Activated CD4-positive, alpha-beta T cell treated with anti-CD3 and anti-CD28 coated beads for 4 hours (primary cell): ENCODE measurements around the gene CTRB1.

Experiments
- DNase-seq, 2 donors: peaks; one replicate each; pipeline ENCODE4 v3.0.0-alpha.2; 2020

Gene CTRB1

DNA sequence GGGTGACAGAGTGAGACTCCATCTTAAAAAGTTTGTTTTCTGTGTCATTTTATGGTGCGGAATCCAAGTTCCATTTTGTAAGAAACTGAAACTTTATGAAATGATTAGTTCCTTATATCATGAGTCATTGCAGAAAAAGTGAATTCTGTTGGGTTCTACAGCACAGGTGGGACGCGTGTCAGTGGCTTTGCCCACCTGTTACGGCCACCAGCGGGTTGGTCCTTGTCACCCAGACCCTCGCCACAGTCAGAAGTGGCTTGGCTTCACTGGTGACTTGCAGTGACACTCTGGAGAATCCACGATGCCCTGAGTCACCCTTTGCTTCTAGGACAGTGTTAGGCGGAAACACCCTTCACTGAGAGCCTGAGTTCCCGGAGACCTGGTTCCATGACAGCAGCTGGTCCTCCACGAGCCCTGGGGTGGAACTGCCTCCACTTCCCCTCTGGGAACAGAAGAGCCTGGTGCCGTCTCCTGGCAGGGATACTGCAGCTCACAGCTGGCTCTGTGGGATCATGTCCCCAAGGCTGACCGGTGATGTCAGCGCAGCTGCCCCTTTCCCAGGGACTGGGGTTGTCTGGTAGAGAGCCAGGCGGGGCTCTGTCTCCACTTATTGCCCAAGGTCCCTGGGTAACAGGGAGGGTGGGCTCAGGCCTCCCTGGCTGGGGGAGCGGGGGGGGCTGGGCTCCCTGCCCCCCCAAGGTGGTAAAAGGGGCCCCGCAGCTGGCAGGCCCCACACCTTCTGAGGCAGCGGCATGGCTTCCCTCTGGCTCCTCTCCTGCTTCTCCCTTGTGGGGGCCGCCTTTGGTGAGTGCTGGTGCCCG, at the start of gene CTRB1:
Gene CTRB1, plus strand, starts transcription at position 733 of the 821 bp plus-strand sequence. Its CDS starts 20 bp downstream, at position 753.
- DNase-seq, result no peak

DNA sequence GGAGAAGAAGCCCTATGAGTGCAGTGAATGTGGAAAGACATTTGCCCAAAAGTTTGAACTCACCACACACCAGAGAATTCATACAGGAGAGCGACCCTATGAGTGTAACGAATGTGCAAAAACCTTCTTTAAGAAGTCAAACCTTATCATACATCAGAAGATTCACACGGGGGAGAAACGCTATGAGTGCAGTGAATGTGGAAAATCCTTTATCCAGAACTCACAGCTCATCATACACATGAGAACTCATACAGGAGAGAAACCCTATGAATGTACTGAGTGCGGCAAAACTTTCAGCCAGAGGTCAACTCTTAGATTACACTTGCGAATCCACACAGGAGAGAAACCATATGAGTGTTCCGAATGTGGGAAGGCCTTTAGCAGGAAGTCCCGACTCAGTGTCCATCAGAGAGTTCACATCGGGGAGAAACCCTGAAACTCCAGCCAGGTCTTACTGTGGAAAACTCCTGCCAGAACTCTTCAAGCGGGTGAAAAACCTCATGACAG, 48.8 kb upstream of the CTRB1 start:
- no peak for DNase-seq

DNA sequence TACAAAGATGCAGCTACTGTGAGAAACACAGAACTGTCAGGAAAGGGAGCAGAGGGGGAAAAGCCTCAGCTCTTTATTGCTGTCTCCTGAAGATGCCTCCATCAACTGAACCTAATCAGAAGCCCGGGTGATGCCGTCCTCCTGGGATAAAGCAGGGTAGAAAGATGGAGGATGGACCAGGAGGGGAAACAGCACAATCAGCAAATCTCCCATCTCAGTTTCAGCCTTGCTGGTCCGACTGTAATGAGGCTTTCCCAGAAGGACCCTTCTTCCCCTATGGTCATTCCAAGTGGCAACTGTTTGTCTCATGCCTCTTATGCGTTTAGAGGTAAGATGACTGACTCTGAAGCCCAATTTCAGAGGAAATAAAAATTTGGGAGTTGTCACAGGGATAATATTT, 46.2 kb upstream of the CTRB1 start:
- DNase-seq, result no peak

DNA sequence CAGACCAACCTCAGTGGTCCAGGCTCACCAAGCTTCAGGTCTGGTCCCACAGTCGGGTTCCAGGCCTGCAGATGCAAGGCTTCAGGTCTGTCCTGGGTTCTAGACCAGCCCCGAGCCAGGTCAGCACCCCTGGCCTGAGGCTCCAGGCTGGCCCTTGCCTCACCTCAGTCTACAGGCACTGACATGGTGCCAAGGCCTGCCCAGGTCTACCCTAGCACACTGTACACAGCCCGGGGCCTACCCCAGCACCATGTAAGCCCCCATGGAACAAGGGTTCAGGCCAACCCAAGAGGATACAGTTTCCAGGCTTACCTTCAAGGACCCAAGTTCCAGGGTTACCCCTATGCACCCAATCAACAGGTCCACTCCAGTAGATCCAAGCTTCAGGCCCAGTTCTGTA, 43.7 kb upstream of the CTRB1 start:
- DNase-seq, result no peak

DNA sequence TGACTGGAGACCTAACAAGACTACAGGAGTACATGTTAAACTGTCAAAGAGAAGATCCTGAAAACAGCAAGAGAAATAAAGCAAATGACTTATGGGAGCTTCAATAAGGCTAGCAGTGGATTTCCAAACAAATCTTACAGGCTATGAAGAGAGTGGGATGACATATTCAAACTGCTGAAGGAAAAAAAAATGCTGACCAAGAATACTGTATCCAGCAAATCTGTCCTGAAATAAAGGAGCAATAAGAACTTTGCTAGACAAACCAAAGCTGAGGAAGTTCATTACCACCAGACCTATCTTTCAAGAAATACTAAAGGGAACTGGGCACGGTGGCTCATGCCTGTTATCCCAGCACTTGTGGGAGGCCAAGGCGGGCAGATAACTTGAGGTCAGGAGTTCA, 41.9 kb upstream of the CTRB1 start:
- DNase-seq, result no peak

DNA sequence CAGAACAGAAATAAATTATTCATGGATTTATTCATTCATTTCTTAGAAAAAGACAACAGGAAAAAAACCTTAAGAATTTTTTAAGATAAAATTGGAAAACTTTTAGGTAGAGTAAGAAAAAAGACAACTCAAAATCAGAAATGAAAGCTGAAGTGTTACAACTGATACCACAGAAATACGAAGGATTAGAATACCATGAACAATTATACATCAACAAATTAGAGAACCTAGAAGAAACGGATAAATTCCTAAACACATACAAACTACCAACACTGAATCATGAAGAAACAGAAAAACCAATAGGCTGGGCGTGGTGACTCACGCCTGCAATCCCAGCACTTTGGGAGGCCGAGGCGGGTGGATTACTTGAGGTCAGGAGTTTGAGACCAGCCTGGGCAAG, 39.6 kb upstream of the CTRB1 start:
- no peak for DNase-seq

DNA sequence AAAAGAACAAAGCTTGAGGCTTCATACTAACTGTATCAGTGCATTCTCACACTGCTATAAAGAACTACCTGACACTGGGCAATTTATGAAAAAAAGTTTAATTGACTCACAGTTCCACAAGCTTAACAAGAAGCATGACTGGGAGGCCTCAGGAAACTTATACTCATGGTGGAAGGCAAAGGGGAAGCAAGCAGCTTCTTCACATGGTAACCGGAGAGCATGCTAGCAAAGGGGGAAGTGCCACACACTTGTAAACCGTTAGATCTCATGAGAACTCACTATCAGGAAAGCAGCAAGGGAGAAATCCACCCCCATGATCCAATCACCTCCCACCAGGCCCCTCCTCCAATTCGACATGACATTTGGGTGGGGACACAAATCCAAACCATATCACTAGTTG, 37.2 kb upstream of the CTRB1 start:
- no peak for DNase-seq

DNA sequence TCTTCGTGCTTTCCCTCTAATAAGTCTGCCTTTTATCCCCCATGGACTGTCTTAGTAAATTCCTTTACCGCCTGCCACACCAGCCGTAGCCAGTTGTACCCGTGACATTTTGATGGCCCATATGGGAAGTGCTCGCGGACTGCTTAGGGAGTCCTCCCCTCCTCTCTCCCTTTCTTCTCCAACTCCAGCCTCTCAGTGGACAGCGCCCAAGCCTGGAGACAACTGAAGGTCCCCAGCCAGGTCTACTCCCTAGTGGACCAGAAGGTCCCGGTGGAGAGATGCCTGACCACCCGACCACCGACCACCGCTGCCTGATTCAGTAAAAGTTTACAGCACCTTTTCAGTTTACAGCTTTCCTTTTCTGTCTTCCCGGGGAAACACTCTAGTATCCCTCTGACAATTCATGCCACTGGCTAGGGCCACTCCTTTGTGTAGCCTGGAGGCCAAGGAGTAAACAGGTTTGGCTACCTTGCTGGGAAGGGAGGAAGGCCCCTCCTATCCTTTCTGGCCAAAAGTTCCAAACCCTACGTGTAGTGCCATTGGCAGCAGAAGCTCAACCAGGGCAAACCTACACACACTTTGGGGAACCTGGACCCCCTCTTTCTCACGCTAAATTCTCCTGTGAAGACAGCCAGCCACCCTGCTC, 29.8 kb upstream of the CTRB1 start:
- DNase-seq, result no peak

DNA sequence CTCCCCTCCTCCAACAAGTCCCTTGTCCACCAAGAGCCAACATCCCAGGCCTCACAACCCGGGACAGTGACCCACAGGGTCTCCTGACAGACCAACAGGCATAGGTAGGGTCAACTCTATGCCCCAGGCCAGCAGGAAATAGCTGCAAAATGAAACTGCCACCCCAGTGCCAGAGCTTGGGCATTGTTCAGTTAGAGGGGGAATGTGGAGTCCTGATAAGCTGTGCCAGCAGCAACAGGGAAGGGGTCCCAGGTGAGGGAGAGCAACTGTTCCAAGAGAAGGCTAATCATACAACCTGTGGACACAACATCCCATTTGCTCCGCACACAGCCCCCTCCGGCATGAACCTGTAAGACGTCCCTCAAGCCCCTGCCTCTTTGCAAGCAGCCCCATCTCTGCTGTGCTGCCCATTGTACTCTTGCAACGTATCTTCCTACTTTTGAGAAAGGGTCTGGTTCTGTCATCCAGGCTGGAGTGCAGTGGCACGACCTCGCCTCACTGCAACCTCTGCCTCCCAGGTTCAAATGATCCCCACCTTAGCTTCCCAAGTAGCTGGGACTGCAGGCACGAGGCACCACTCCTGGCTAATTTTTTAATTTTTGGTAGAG, 29.0 kb upstream of the CTRB1 start:
- DNase-seq, result no peak

DNA sequence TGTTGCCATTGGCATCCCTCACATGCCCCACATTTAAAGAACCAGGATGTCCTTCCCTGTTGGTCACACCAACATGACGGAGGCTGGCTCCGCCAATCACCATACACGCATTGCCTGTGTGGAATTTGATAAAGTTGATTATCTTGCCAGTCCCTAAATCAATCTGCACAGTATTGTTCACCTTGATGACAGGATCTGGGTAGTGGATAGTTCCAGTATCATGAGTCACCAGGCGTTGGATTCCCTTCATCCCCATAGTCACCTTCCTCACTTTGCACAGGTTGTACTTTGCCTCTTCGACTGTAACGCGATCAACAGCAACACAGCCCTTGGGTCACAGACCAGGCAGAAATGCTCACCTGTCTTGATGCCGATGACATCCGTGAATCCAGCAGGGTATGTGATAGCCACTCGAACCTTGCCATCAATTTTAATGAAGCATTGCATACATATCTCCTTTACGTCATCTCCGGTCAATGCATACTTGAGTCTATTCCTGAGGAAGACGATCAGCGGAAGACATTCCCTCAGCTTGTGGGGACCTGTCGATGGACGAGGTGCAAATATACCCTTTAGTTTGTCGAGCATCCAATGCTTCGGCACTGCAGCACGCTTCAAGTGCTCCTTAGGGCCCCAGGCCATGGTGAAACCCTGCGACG, 26.1 kb upstream of the CTRB1 start:
- DNase-seq, result no peak

DNA sequence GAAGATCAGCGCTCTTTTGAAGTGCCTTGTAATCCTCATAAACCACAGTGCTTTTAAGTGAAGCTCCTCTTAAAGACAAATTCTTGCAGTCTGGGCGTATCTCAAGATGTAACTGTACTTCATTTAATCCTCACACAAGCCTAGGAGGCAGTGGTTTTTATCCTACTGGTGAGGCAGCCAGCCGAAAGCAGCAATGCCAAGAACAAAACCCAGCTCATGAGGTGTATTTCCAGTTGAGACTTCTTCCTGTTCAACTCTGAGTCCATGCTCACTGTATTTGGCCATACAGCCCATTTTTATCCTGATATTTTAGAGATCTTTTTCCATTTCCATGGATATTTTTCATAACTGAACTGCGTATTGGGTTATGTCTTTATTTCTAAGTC, 25.5 kb upstream of the CTRB1 start:
- DNase-seq, result no peak

DNA sequence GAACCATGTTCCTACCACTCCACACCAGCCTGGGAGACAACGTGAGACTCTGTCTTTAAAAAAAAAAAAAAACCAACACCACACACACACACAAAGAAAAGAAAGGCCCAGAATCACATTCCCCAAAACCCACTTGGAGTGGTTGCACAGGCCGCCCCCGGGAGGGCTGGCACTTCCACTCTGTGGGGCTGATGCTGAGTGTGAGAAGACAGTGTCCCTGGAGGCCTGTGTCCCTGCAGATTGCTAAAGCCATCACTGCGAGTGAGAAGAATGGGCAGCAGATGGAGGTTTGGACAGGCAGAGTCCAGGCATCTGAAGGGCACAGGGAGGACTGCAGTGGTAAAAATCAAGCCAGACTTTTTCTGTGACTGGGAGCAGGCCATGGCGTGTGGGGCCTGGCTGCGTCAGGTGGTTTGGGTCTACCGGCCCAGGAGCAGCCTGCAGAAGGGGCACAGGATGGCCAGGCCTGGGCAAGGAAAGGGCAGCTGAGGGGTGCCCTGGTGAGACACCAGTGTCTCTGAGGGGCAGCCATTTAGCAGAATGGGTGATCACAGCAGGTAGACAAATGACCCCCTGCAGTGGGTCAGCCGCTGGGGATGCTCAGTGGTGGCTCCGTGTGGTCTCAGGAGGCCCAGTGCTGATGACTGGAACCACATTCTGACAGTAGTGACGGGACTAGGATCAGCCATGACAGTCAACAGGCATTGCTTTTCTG, 24.9 kb upstream of the CTRB1 start:
- no peak for DNase-seq

DNA sequence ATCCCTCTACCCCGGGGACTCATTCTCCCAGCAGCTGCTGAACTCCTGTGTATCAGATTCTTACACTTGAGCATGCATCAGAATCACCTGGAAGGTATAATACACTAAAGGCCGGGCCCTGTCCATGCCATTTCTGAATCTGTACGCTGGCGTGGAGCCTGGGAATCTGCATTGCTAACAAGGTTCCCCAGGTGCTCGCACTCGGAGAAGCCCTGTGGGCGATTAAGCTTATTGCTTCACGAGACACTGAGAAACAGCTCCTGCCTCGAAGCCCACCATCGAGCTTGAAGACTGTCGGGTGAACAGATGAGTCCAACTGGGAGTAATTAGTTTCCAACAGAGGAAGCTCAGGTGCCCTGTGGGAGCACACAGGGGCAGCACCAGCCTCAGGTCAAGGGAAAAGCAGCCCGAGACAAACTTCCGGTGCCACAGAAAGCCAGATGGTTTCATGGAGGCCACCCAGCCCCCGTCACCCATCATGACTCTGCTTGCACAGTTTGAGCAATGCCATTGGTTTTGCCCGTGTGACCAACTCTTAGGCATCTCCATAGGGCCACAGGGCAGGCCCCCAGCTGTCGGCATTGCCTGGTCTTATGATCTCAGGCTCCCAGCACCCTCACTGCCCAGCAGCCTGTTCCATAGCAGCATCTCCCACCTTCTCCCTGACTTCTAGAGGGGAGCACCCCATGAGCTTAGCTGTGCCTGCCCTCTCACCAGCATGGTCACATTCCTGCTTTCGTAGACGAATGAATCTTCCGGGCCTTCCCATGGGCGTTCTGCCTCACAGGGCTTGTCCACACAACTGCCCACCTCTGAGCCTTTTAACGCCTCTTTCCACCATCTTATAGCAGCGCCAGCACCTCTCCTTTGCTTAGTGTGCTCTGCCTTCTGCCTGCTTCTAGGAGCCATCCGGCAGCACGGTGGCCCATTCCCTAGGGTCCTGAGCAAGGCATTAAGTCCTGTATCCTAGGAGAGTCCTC, 22.7 kb upstream of the CTRB1 start:
- DNase-seq, result no peak

DNA sequence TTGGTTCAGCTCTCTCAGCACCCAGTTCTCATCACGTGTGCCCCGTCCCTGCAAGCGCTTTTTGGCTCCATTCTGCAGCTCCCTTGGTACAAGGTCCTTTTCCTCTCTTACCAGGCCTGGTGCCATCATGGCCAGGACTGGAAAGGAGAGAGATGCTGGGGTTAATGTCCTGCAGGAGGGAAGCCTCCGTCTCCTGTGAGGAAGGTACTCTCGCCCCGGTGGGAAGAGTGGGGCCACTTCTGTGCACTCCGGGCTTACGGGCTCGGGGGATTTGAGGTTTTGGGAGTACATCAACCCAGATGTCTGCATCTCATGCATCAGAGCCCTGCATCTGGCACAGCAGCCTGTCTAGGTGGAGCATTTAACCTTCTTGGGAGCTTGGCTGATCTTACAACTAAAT, 22.0 kb upstream of the CTRB1 start:
- no peak for DNase-seq

DNA sequence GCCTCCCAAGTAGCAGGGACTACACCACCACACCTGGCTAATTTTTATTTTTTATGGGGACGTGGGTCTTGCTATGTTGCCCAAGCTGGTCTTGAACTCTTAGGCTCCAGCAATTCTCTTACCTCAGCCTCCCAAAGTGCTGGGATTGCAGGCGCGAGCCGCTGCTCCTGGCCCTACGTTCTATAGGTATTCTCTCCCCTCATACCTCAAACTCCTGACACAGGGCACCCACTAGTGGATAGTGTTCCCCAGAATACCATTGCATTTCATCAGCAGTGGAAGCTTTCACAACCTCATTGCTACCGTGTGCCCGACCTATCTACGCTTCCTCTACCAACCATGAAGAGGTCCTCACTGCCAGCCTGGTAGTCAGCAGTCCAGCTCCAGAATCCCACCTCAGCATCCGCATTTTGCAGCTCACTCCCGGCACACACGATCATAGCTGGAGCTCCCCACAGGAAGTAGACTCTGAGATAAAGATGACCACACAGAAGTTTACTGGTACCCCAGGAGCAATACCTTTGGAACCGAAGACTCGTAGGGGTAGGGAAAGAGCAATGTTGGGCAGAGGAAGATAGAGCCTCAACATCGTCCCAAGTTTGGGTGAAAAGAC, 21.2 kb upstream of the CTRB1 start:
- no peak for DNase-seq

DNA sequence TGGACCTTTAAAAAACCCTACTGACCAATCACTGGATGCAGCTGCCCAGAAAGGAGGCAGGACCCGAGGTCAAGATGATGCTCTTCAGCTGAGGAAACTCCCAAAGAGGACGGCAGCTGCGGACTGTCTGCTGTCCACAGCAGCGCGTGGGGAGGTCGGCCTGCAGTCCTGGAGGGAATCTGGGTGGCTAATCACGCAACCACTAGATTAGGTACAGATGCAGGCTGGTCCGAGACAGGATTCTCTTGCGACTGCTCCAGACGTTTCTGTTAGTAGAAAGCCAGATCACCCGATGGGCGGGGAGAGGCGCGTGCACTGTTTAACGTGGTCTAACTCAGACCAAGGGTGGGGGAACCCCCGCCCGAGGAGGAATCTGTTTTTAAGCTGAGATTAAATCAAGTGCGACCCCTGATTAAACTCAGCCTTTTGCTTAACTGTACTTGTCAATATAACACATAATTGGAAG, 20.6 kb upstream of the CTRB1 start:
- DNase-seq, result no peak

DNA sequence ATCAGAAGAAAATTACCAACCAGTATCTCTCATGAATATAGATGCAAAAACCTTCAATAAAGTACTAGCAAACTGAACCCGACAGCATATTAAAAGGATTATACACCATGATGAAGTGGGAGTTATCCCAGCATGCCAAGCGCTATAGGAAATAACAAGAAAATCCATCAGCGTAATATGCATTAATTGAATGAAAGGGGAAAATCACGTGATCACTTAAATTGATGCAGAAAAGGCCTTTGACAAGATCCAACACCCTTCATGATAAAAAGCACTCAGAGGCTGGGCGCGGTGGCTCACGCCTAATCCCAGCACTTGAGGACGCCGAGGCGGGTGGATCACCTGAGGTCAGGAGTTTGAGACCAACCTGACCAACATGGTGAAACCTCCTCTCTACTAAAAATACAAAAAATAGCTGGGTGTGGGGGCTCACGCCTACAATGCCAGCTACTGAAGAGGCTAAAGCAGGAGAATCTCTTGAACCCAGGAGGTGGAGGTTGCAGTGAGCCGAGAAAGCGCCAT, 16.7 kb upstream of the CTRB1 start:
- DNase-seq, result no peak

DNA sequence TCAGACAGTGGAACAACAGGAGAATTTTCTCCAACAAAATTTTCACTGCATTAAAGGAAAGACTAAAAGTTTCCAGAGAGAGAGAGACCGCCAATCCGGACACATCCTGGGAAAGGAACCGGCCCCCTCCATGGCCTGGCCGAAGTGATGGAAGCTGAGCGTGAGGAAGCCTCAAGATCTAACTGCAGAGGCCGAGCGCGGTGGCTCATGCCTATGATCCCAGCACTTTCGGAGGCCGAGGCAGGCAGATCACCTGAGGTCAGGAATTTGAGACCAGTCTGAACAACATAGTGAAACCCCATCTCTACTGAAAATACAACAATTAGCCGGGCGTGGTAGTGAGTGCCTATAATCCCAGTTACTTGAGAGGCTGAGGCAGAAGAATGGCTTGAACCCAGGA, 15.7 kb upstream of the CTRB1 start:
- no peak for DNase-seq

DNA sequence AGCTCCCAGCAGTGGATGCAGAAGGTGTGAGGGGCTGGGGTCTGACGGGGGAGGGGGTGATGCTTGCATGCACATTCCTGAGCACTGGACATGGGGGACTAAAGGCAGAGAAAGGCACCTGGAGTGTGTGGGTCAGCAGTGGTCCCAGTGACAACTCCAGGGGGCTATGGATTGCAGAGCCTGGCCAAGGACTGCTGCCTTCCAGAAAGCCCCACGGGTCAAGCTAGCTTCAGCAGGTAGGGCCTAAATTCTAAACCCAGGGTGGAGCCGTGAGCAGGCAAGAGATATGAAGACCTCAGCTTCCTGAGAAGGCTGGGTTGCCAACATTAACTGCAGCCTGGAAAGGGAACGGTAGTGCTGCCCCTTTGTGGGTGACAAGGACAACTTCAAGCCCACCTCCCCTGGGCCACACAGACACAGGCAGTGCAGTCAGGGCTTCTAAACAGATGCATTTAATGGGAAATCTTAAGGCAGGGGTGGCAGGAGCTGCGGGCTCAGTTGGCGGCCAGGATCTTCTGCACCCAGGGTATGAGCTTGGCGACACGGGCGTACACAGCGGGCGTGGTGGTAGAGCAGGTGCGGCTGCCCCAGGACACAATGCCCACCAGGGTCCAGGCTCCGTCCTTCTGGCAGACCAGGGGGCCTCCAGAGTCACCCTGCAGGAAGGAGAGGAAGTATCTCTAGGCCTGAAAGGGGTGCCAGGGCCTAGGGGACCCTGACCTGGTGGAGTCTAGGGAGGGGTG, 14.9 kb upstream of the CTRB1 start:
- DNase-seq, result no peak

DNA sequence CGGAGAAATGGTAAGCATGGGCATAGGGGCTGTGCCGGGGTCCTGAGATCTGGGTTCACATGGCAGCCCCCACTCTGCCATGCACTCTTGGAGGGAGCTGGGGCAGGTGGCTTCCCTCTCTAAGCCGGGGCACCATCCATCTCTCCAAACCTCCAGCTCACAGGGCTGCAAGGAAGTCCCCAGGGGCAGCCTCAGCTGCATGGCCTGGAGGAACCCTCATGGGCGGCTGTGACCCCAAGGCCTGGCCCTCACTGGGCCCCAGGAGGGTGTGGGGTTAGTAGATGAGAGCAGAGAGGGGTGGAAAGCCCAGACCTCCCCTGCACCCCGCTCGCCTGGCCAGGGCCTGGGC, 14.4 kb upstream of the CTRB1 start:
- DNase-seq, result no peak
